ENCODE results near the gene AGBL4.

GRCh38 chr1:48743480-48743879 lies 1280.3 kb downstream of the AGBL4 start:
- no peak for TF ChIP-seq CTCF (IDR thresholded peaks at IDR 0.05)
- no peak for TF ChIP-seq POLR2AphosphoS5 (IDR thresholded peaks at IDR 0.05)
- TF ChIP-seq POLR2A (IDR thresholded peaks at IDR 0.05): no peak
